Measurements from ENCODE around the gene VSTM2L. TPM values are rescaled to one million over a fixed set of nuclear protein-coding genes. Genes with fewer than 3 reads are reported as not detected.

VSTM2L gene
- total and polyA plus RNA-seq, 2 donors (not counting 3 experiments of a cell fraction or from before 2014, with no cell fraction given) = 0.18 TPM; not detected in 1

DNA sequence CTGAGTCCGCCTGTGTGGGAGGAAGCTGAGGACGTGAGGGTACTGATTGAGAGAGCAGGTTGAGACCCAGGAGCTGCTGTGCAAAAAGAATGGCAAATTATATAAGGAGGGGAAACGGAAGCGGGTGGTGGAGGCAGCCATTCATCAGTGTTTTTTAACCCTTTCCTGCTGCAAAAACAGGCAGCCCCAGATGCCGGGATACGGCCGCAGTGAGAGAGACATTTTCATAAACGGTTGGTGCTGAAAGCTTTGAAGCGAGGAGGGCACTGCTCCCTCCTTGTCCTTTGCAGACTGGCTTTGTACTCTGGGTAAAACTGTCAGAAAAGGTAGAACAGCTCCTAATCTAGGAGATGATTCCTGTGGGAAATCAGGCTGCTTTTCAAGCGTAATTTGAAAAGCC lies 74.0 kb downstream of the VSTM2L start:
- Histone ChIP-seq H3K4me1 (ENCODE audit: control insufficient read depth, extremely low read depth, insufficient read depth, low read length) (no peaks in the 10 kb centered on the region), H3K36me3 (ENCODE audit: control insufficient read depth in 2 of 2, extremely low read depth in 1 of 2, insufficient read depth in 2 of 2, low read length in 2 of 2) (no peaks in the 10 kb centered on the region), H3K4me2 (ENCODE audit: insufficient read depth, low read length) (no peak overlapping the region), H3K9me1 (replicated peaks; ENCODE audit: control insufficient read depth, extremely low read depth, insufficient read depth, low read length) (no peaks in the 10 kb centered on the region), H3K4me3 (replicated peaks in 1 of 3; ENCODE audit: insufficient read depth in 1 of 3, low read depth in 1 of 3, low read length in 3 of 3) (no peak overlapping the region), H4K20me1 (replicated peaks; ENCODE audit: control insufficient read depth, extremely low read depth, insufficient read depth, low read length) (no peaks in the 10 kb centered on the region), H3K27me3 (ENCODE audit: control insufficient read depth in 2 of 2, insufficient read depth in 2 of 2, low read length in 2 of 2) (peaks cover 8 to 15% of the 10 kb centered on the region in 2 experiments), H3K79me2 (ENCODE audit: control insufficient read depth, insufficient read depth, low read length) (no peaks in the 10 kb centered on the region), H2AFZ (ENCODE audit: low read depth, low read length) (no peak overlapping the region), H3K9me3 (replicated peaks; ENCODE audit: control insufficient read depth, insufficient read depth, low read length) (no peaks in the 10 kb centered on the region), H3K9ac (replicated peaks; ENCODE audit: extremely low read depth, insufficient read depth, low read length) (no peak overlapping the region), H3K27ac (ENCODE audit: insufficient read depth, low read depth, low read length) (no peak overlapping the region)
- DNase-seq (ENCODE audit: low read depth, low spot score) (no peak), FAIRE-seq (no peak)
- CTCF ChIA-PET = interaction anchor here (1.5 kb wide), 1 partner anchor 16 kb away, joined by 5 read pairs; no protein-coding TSS in a partner anchor
- POLR2A ChIA-PET = no interaction called here
- dilution Hi-C loops (cut with MboI; ENCODE audit: extremely low pct_ligation_motif_present, low sequenced_read_pairs) = no loop called here
- BruUV-seq (replicated peaks) = no TSS peak
- TF ChIP-seq EZH2 (IDR thresholded peaks at IDR 0.05; ENCODE audit: borderline replicate concordance, low read depth, low read length, severe bottlenecking) (peak; percentile 53), MYC (IDR thresholded peaks at IDR 0.05; ENCODE audit: low read depth, low read length) (no peak)
- intact Hi-C loops (cut with micrococcal nuclease) = no loop called here

DNA sequence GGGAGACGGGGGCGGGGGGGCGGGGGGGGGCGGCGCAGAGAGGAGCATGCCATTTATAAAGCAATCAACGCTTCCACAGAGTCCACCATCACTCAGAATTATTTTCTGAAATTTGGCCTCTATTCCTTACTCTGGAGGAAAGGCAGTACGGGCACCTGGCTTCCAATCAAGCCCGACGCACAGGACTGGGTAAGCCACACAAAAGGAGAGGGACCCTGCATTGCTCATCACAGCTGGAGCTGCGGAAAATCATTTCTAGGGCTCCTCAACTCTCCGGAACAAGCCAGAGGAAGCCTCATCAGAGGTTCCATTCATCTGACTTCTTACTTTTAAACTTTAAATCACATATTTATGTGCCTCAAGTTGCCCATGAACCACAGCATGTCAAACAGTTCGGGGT lies 74.4 kb downstream of the VSTM2L start:
- POLR2A ChIA-PET = no interaction called here
- intact Hi-C loops (cut with micrococcal nuclease) (no loop called here), dilution Hi-C loops (cut with MboI; ENCODE audit: extremely low pct_ligation_motif_present, low sequenced_read_pairs) (no loop called here)
- Histone ChIP-seq H3K9me1 (replicated peaks; ENCODE audit: control insufficient read depth, extremely low read depth, insufficient read depth, low read length) (no peaks in the 10 kb centered on the region), H4K20me1 (replicated peaks; ENCODE audit: control insufficient read depth, extremely low read depth, insufficient read depth, low read length) (no peaks in the 10 kb centered on the region), H2AFZ (ENCODE audit: low read depth, low read length) (no peak overlapping the region), H3K79me2 (ENCODE audit: control insufficient read depth, insufficient read depth, low read length) (no peaks in the 10 kb centered on the region), H3K36me3 (ENCODE audit: control insufficient read depth in 2 of 2, extremely low read depth in 1 of 2, insufficient read depth in 2 of 2, low read length in 2 of 2) (no peaks in the 10 kb centered on the region), H3K4me1 (ENCODE audit: control insufficient read depth, extremely low read depth, insufficient read depth, low read length) (no peaks in the 10 kb centered on the region), H3K9me3 (replicated peaks; ENCODE audit: control insufficient read depth, insufficient read depth, low read length) (no peaks in the 10 kb centered on the region), H3K4me2 (ENCODE audit: insufficient read depth, low read length) (no peak overlapping the region), H3K9ac (replicated peaks; ENCODE audit: extremely low read depth, insufficient read depth, low read length) (no peak overlapping the region), H3K27ac (ENCODE audit: insufficient read depth, low read depth, low read length) (no peak overlapping the region), H3K4me3 (replicated peaks in 1 of 3; ENCODE audit: insufficient read depth in 1 of 3, low read depth in 1 of 3, low read length in 3 of 3) (no peak overlapping the region), H3K27me3 (ENCODE audit: control insufficient read depth in 2 of 2, insufficient read depth in 2 of 2, low read length in 2 of 2) (peaks cover 8 to 15% of the 10 kb centered on the region in 2 experiments)
- DNase-seq (ENCODE audit: low read depth, low spot score) = no peak
- no peak for TF ChIP-seq JUN (IDR thresholded peaks at IDR 0.05; ENCODE audit: borderline replicate concordance, insufficient read depth, insufficient read length, low read depth)
- no peak for TF ChIP-seq FOS (IDR thresholded peaks at IDR 0.05; ENCODE audit: borderline replicate concordance, insufficient read depth, low read length)
- TF ChIP-seq POLR2AphosphoS5 (IDR thresholded peaks at IDR 0.05; ENCODE audit: insufficient read depth, low read depth, low read length) = no peak
- TF ChIP-seq POLR2A (IDR thresholded peaks at IDR 0.05; ENCODE audit: low read depth, low read length) = no peak
- peak; percentile 21 for TF ChIP-seq EZH2 (IDR thresholded peaks at IDR 0.05; ENCODE audit: borderline replicate concordance, low read depth, low read length, severe bottlenecking)
- no peak for FAIRE-seq
- CTCF ChIA-PET = interaction anchor here (1.5 kb wide), 1 partner anchor 15 kb away, joined by 5 read pairs; no protein-coding TSS in a partner anchor
- BruUV-seq (replicated peaks) = no TSS peak
